Measurements from ENCODE around the gene CDON. TPM values are rescaled to one million over a fixed set of nuclear protein-coding genes. Genes with fewer than 3 reads are reported as not detected.

The CDON gene
- total RNA-seq, 2 donors from 2014 or later = 2.3 to 10.5 TPM

GRCh38 chr11:125978181-125978716 is 84.4 kb downstream of the CDON start:
- no peak for TF ChIP-seq CTCF (IDR thresholded peaks at IDR 0.05)
- no peaks in the 10 kb centered on the region for H3K4me1 ChIP-seq
- no peaks in the 10 kb centered on the region for H3K36me3 ChIP-seq
- no peak for DNase-seq
- intact Hi-C loops (cut with DNase I) = no loop called here
- H3K27ac ChIP-seq = no peak overlapping the region
- no peak overlapping the region for H3K9ac ChIP-seq (ENCODE audit: low read depth in 2 of 2, low read length in 2 of 2)
- no peak overlapping the region for H3K4me3 ChIP-seq
- no peaks in the 10 kb centered on the region for H3K27me3 ChIP-seq
- no peaks in the 10 kb centered on the region for H3K9me3 ChIP-seq

GRCh38 chr11:125977333-125977732 is 85.3 kb downstream of the CDON start:
- Histone ChIP-seq H3K27ac (no peak overlapping the region), H3K4me3 (no peak overlapping the region), H3K27me3 (no peaks in the 10 kb centered on the region), H3K9me3 (no peaks in the 10 kb centered on the region), H3K4me1 (no peaks in the 10 kb centered on the region), H3K36me3 (no peaks in the 10 kb centered on the region), H3K9ac (ENCODE audit: low read depth in 2 of 2, low read length in 2 of 2) (no peak overlapping the region)
- DNase-seq = no peak
- intact Hi-C loops (cut with DNase I) = no loop called here
- TF ChIP-seq CTCF (IDR thresholded peaks at IDR 0.05) = no peak

- H3K9me3 ChIP-seq = no peaks in the 10 kb centered on the region
- no peak overlapping the region for H3K4me3 ChIP-seq
- no peaks in the 10 kb centered on the region for H3K36me3 ChIP-seq
- H3K4me1 ChIP-seq = no peaks in the 10 kb centered on the region
- no peak for TF ChIP-seq CTCF (IDR thresholded peaks at IDR 0.05)
- H3K27ac ChIP-seq = no peak overlapping the region
- intact Hi-C loops (cut with DNase I) = no loop called here
- DNase-seq = no peak
- no peaks in the 10 kb centered on the region for H3K27me3 ChIP-seq
- H3K9ac ChIP-seq (ENCODE audit: low read depth in 2 of 2, low read length in 2 of 2) = no peak overlapping the region
Measured at GRCh38 chr11:125976156-125976555, 86.5 kb downstream of the CDON start.

- Histone ChIP-seq H3K4me3 (no peak overlapping the region), H3K4me1 (no peaks in the 10 kb centered on the region), H3K36me3 (no peaks in the 10 kb centered on the region), H3K9ac (ENCODE audit: low read depth in 2 of 2, low read length in 2 of 2) (no peak overlapping the region), H3K27ac (no peak overlapping the region), H3K27me3 (no peaks in the 10 kb centered on the region), H3K9me3 (no peaks in the 10 kb centered on the region)
- TF ChIP-seq CTCF (IDR thresholded peaks at IDR 0.05) = no peak
- intact Hi-C loops (cut with DNase I) = no loop called here
- DNase-seq = no peak
Measured at GRCh38 chr11:125975634-125976033, 87.0 kb downstream of the CDON start.

- intact Hi-C loops (cut with DNase I) = no loop called here
- Histone ChIP-seq H3K27ac (no peak overlapping the region), H3K9ac (ENCODE audit: low read depth in 2 of 2, low read length in 2 of 2) (no peak overlapping the region), H3K4me3 (no peak overlapping the region), H3K27me3 (no peaks in the 10 kb centered on the region), H3K4me1 (no peaks in the 10 kb centered on the region), H3K9me3 (no peaks in the 10 kb centered on the region), H3K36me3 (no peaks in the 10 kb centered on the region)
- no peak for DNase-seq
- TF ChIP-seq CTCF (IDR thresholded peaks at IDR 0.05) = no peak
Measured at GRCh38 chr11:125974284-125974683, 88.4 kb downstream of the CDON start.
